Activated CD8-positive, alpha-beta memory T cell treated with anti-CD3 and anti-CD28 coated beads, Interleukin-2, amount 50 U/mL, for 4 hours (primary cell): Measurements from ENCODE around the gene EIF4E.
"Not testable (repeated sequence)": the region's sequence is repeated elsewhere in the genome, so short reads cannot be mapped to it uniquely, and the experiment has no call there.

Experiments used
- DNase-seq: peaks from one replicate; pipeline ENCODE4 v3.0.0-alpha.2; 2020

Gene EIF4E

GRCh38 chr4:98928505-98929340, at the start of gene EIF4E:
TSS of gene EIF4E (minus strand) at chr4:98929133. CDS start at chr4:98929112, 21 bp downstream.
- peak; percentile 92 for DNase-seq

- DNase-seq = no peak
These were observed 48.6 kb upstream of the EIF4E start for GRCh38 chr4:98977557-98977956.

- DNase-seq = no peak
These were observed 47.8 kb upstream of the EIF4E start for GRCh38 chr4:98976716-98977115.

- no peak for DNase-seq
These were observed 41.2 kb upstream of the EIF4E start for GRCh38 chr4:98969878-98970785.

- no peak for DNase-seq
These were observed 38.9 kb upstream of the EIF4E start for GRCh38 chr4:98967786-98968329.

GRCh38 chr4:98966926-98967325, 38.0 kb upstream of the EIF4E start:
- no peak for DNase-seq

GRCh38 chr4:98963538-98964433, 34.9 kb upstream of the EIF4E start:
- no peak for DNase-seq

GRCh38 chr4:98961770-98962169, 32.8 kb upstream of the EIF4E start:
- DNase-seq = no peak

- no peak for DNase-seq
These were observed 30.5 kb upstream of the EIF4E start for GRCh38 chr4:98959411-98959810.

GRCh38 chr4:98958065-98958464, 29.1 kb upstream of the EIF4E start:
- DNase-seq = no peak

- no peak for DNase-seq
These were observed 26.3 kb upstream of the EIF4E start for GRCh38 chr4:98955229-98955628.

- no peak for DNase-seq
These were observed 22.8 kb upstream of the EIF4E start for GRCh38 chr4:98951710-98952109.

- no peak for DNase-seq
These were observed 22.0 kb upstream of the EIF4E start for GRCh38 chr4:98950925-98951324.

GRCh38 chr4:98946359-98946758, 17.4 kb upstream of the EIF4E start:
- DNase-seq = no peak

GRCh38 chr4:98945297-98945850, 16.4 kb upstream of the EIF4E start:
- DNase-seq = no peak

- DNase-seq = no peak
These were observed 11.0 kb upstream of the EIF4E start for GRCh38 chr4:98939892-98940298.

GRCh38 chr4:98939438-98939837, 10.5 kb upstream of the EIF4E start:
- DNase-seq = no peak

GRCh38 chr4:98937986-98938720, 9.2 kb upstream of the EIF4E start:
- no peak for DNase-seq

- no peak for DNase-seq
These were observed 6.7 kb upstream of the EIF4E start for GRCh38 chr4:98935633-98936032.

GRCh38 chr4:98934851-98935250, 5.9 kb upstream of the EIF4E start:
- not testable (repeated sequence) for DNase-seq

- no peak for DNase-seq
These were observed 3.6 kb upstream of the EIF4E start for GRCh38 chr4:98932539-98932938.
